Fibroblast of pulmonary artery (primary cell): ENCODE data around the gene EEFSEC.

Source experiments
- DNase-seq: peaks from one replicate; pipeline ENCODE4 v3.0.0-alpha.2; 2010; ENCODE audit warnings: low read depth
- H3K4me3 ChIP-seq: replicated peaks from 2 replicates; pipeline ENCODE4 v1.5.1; 2011; ENCODE audit warnings: low read depth, mild to moderate bottlenecking, control low read depth, low read length, moderate library complexity
- CTCF ChIP-seq: IDR thresholded peaks from 2 replicates; pipeline ENCODE4 v1.5.1; 2011; ENCODE audit warnings: mild to moderate bottlenecking, control low read depth, low read length, inconsistent platforms; ENCODE audit errors: missing control alignments

EEFSEC gene

GRCh38 chr3:128279601-128279880, 126.3 kb downstream of the EEFSEC start:
- H3K4me3 ChIP-seq: no peak overlapping the region
- no peak for TF ChIP-seq CTCF
- no peak for DNase-seq

DNA sequence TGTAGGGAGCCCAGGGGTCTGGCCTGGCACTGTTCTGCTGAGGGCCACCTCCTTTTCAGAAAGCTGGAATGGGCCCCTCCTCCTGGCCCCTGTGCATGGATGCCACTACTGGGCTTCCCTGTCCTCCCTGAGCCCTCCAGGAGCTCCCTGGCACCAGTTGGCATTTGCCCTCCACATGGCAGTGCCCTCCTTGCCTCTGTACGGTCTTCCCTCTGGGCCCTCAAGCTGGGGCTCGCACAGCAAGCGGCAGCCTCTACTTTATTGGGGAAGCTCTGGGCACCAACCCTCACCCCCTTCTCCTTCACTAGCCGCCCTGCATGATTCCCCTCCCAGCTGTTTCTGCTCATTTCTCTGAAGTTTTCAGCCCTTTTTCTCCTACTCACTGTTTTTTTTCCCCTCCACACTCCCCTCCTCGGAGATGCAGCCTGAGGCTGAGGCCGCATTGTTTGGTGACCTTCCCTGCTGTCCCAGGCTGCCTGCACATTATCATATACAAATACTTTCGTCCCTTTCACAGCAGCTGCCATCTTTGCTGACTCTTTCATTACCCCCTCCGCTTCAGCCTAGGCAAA, 127.3 kb downstream of the EEFSEC start:
- DNase-seq: no peak
- no peak overlapping the region for H3K4me3 ChIP-seq
- no peak for TF ChIP-seq CTCF

- no peak for DNase-seq
- TF ChIP-seq CTCF: no peak
- no peak overlapping the region for H3K4me3 ChIP-seq
Measured at GRCh38 chr3:128281056-128281455, 127.8 kb downstream of the EEFSEC start.

GRCh38 chr3:128281461-128282367, 128.4 kb downstream of the EEFSEC start:
- no peak for TF ChIP-seq CTCF
- no peak for DNase-seq
- H3K4me3 ChIP-seq: no peak overlapping the region

GRCh38 chr3:128282380-128283196, 129.3 kb downstream of the EEFSEC start:
- no peak overlapping the region for H3K4me3 ChIP-seq
- DNase-seq: peak; percentile 54
- TF ChIP-seq CTCF: no peak

DNA sequence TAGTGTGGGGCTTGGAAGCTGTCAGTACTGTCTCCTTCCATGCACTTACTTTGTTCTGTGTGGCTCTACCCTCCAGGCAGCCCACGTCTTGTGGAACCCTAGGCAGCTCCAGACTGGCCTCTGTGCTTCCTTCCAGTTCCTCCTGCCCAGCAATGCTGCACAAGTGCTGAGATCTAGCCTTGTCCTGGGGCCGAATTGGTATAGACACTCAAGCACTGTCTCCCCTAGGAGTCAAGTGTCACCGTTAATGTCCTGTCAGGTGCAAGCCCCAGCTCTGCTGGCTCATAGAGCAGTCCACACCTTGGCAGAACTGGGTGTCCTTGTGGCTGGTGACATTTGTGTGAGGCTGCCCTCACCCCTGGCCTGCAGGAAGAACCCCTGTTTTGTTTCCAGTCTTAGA, 130.1 kb downstream of the EEFSEC start:
- no peak overlapping the region for H3K4me3 ChIP-seq
- TF ChIP-seq CTCF: no peak
- no peak for DNase-seq
